Measurements from ENCODE around the gene PANK2.
A peak's percentile ranks its signal among the peaks of the same experiment; 100 is the strongest.
"Not testable (repeated sequence)": the region's sequence is repeated elsewhere in the genome, so short reads cannot be mapped to it uniquely, and the experiment has no call there.

PANK2 gene

DNA sequence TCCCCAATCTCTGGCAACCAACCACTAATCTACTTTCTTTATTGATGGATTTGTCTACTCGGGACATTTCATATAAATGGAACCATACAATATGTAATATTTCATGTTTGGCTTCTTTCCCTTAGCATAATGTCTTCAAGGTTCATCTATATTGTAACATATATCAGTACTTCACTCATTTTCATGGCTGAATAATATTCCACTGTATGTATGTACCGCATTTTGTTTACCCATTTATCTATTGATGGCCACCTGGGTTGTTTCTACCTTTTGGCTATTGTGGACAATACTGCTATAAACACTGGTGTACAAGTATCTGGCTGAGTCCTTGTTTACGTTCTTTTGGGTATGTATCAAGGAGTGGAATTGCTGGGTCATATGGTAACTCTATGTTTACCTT lies 48.4 kb downstream of the PANK2 start:
- TF ChIP-seq, protein P1, sequence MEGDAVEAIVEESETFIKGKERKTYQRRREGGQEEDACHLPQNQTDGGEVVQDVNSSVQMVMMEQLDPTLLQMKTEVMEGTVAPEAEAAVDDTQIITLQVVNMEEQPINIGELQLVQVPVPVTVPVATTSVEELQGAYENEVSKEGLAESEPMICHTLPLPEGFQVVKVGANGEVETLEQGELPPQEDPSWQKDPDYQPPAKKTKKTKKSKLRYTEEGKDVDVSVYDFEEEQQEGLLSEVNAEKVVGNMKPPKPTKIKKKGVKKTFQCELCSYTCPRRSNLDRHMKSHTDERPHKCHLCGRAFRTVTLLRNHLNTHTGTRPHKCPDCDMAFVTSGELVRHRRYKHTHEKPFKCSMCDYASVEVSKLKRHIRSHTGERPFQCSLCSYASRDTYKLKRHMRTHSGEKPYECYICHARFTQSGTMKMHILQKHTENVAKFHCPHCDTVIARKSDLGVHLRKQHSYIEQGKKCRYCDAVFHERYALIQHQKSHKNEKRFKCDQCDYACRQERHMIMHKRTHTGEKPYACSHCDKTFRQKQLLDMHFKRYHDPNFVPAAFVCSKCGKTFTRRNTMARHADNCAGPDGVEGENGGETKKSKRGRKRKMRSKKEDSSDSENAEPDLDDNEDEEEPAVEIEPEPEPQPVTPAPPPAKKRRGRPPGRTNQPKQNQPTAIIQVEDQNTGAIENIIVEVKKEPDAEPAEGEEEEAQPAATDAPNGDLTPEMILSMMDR (conservative IDR thresholded peaks at IDR 0.05): no peak
- TF ChIP-seq ZFX (IDR thresholded peaks at IDR 0.05): no peak
- H3K27ac ChIP-seq: no peak overlapping the region

DNA sequence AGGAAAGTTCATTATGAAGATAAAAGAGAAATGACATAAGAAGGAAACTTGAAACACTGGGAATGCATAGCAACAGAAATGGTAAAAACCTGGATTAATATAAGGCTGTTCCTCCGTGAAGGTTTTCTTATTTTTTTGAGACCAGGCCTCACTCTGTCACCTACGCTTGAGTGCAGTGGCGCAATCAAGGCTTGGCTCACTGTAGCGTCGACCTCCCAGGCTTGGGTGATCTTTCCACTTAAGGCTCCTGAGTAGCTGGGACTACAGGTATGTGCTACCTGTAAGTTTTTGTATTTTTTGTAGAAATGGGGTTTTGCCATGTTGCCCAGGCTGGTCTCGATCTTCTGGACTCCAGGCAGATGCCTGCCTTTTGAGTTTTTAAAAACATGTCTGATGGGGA lies 51.7 kb downstream of the PANK2 start:
- H3K27ac ChIP-seq: no peak overlapping the region
- TF ChIP-seq, protein P1 (conservative IDR thresholded peaks at IDR 0.05): no peak
- TF ChIP-seq ZFX (IDR thresholded peaks at IDR 0.05): no peak

DNA sequence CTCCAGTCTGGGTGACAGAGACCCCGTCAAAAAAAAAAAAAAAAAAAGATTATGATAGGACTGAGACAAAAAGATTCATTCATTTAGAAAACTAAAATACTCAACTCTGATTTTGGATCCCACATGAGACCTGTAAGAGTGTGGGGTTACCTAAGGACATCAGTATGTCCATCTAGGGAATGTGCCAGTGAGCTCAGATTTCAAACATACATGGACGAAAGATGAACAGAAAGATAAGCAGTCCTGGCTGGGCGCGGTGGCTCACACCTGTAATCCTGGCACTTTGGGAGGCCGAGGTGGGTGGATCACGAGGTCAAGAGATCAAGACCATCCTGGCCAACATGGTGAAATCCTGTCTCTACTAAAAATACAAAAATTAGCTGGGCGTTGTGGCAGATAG lies 57.5 kb downstream of the PANK2 start:
- H3K27ac ChIP-seq: not testable (repeated sequence)

DNA sequence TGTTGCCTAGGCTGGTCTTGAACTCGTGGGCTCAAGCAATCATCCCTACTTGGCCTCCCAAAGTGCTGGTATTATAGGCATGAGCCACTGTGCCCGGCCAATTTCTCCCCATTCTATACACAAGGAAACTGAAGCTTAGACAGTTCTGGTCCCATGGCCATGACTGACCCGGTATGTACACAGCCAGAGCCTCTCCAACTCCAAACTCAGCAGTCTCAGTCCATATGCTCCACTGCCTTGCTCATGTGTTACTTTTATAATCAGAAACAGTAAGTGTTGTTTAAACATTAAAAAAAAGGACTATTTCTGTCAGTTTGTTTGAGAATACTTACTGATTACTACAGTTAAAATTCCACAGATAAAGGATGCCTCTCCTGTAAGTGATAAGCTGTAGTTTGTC lies 75.5 kb downstream of the PANK2 start:
- TF ChIP-seq ZFX (IDR thresholded peaks at IDR 0.05): no peak
- TF ChIP-seq, protein P1 (conservative IDR thresholded peaks at IDR 0.05): no peak

DNA sequence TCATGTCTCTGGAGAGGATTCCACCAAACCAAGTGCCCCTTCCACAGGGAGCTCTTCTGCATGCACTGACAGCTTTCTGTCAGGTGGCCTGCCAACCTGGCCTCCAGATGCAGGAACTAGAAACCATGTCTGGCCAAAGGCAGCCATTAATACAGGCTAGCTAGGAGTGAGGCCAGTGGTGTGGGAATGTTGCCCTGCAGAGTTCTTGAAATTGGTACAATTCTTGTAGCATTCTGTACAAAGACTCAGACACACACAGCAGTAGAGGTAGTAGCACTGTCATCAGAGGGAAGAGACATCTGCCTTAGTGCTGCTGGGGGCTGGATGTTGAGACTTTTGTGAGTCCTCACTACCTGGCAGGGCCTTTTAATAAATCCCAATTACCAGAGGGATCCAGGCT lies 77.4 kb downstream of the PANK2 start:
- no peak overlapping the region for H3K27ac ChIP-seq
- no peak for TF ChIP-seq ZFX (IDR thresholded peaks at IDR 0.05)
- TF ChIP-seq, protein P1 (conservative IDR thresholded peaks at IDR 0.05): no peak

More for the DNA sequence above, 75.5 kb downstream of the PANK2 start:
- H3K27ac ChIP-seq: no peak overlapping the region

DNA sequence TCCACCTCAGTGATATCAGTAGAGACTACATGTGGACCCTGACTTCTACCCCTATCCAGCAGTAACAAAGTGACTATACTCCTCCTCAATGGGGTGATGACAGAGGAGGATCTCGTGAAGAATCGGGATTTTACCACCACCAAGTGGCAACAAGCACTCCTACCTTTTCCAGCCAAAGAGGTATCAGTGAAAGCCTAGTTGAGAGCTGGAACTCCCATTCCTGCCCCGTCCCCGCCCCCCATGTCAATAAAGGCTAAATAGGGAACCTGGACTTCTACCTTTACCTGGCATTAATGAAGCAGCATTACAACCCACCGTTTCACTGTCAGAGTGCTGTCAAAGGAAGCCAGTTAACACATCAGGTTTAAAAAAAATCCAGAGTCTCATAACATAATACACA lies 80.8 kb downstream of the PANK2 start:
- TF ChIP-seq, protein P1 (conservative IDR thresholded peaks at IDR 0.05): no peak
- TF ChIP-seq ZFX (IDR thresholded peaks at IDR 0.05): no peak
- peak overlapping the region; percentile 35 for H3K27ac ChIP-seq

DNA sequence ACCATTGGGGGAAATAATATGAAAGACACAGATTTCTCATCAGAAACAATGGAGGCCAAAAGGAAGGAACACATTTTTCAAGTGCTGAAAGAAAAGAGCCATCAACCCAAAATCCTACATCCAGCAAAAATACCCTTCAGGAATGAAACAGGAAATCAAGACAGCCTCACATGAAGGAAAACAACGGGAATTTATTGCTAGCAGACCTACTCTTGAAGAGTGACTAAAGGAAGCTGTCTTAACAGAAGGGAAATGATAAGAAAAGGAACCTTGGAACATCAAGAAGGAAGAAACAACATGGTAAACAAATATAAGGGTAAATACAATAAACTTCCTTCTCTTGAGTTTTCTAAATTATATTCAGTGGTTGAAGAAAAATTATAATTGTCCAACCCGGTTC lies 82.0 kb downstream of the PANK2 start:
- no peak for TF ChIP-seq ZFX (IDR thresholded peaks at IDR 0.05)
- TF ChIP-seq, protein P1 (conservative IDR thresholded peaks at IDR 0.05): no peak
- no peak overlapping the region for H3K27ac ChIP-seq

DNA sequence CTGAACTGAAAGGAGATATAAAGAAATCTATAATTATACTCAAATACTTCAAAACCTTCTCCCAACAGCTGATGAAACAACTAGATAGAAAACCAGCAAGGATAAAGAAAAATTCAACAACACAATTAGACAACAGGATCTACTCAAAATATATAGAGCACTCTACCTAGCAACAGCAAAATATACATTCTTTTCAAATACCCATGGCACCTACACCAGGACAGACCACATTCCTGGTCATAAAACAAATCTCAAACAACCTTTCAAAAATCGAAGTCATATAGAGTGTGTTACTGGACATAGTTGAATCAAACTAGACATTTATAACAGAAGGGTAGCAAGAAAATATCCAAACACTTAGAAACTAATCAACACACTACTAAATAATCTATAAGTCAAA lies 83.0 kb downstream of the PANK2 start:
- H3K27ac ChIP-seq: peak overlapping the region; percentile 40
- no peak for TF ChIP-seq ZFX (IDR thresholded peaks at IDR 0.05)
- TF ChIP-seq, protein P1 (conservative IDR thresholded peaks at IDR 0.05): no peak

DNA sequence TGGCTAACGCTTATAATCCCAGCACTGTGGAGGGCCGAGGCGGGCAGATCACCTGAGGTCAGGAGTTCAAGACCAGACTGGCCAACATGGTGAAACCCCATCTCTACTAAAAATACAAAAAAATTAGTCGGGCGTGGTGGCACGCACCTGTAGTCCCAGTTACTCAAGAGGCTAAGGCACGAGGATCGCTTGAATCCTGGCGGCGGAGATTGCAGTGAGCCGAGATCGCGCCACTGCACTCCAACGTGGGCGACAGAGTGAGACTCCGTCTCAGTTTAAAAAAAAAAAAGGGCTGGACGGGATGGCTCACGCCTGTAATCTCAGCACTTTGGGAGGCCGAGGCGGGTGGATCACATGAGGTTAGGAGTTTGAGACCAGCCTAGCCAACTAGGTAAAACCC lies 83.4 kb downstream of the PANK2 start:
- peak overlapping the region; percentile 40 for H3K27ac ChIP-seq
